Ovary (tissue), 9 donors: ENCODE data around the gene NCK1. TPM values are rescaled to one million over a fixed set of nuclear protein-coding genes. Genes with fewer than 3 reads are reported as not detected.

Source experiments
- DNase-seq, 5 donors: peaks; one replicate each; pipeline ENCODE4 v3.0.0-alpha.2; 2019 to 2020
- H3K27ac ChIP-seq, 2 donors: fragments of 200-600 bp; one replicate each; pipeline versions ENCODE4 v1.5.1 to v1.8.0; 2019 to 2022
- H3K27me3 ChIP-seq: fragments of 200-600 bp; one replicate; pipeline ENCODE4 v1.8.0; 2022
- H3K36me3 ChIP-seq: fragments of 200-600 bp; sonication (generic); one replicate; pipeline ENCODE4 v1.5.1; 2019
- H3K4me1 ChIP-seq: one replicate; pipeline ENCODE4 v1.8.1; 2013; ENCODE audit warnings: mild to moderate bottlenecking, moderate library complexity; ENCODE audit not compliant: insufficient read depth
- H3K4me3 ChIP-seq: fragments of 200-600 bp; sonication (generic); one replicate; pipeline ENCODE4 v1.5.1; 2017
- H3K9me3 ChIP-seq, 2 donors: fragments of 200-600 bp in 1 of 2; sonication (generic) in 1 of 2; one replicate each; pipeline versions ENCODE4 v1.5.1 to v1.8.1; 2013 to 2019; ENCODE audit warnings: mild to moderate bottlenecking in 1 of 2, moderate library complexity in 1 of 2
- EP300 ChIP-seq: sonication (generic); formaldehyde crosslinking; IDR thresholded peaks from one replicate; pipeline ENCODE4 v1.6.1; 2017; ENCODE audit warnings: antibody characterized with exemption
- POLR2A ChIP-seq: fragments of 450-650 bp; IDR thresholded peaks from one replicate; pipeline ENCODE4 v1.6.1; 2017; ENCODE audit warnings: antibody characterized with exemption, mild to moderate bottlenecking, moderate library complexity
- WGBS, 3 donors: extraction: QIAGEN DNeasy Blood & Tissue Kit in 1 of 3; methylation state at CpG; one replicate each; pipeline versions ENCODE4 v1.1.5 to v1.1.7; 2013 to 2017; 5-methylcytosine and 5-hydroxymethylcytosine counted together
- intact Hi-C, 4 donors: fragments of 100-400 bp; cut with DNase I; formaldehyde crosslinking; loops; one replicate each; pipeline versions ENCODE4 v1.11.0 to v1.15.1; 2022 to 2023
- polyA plus RNA-seq, 2 donors: library from polyadenylated mRNA; stranded (reverse); fragments of 200-250 nt in 1 of 2; fragments of 350-450 nt in 1 of 2; fragmentation: Illumina TruSeq in 1 of 2; extraction: RNeasy Lipid Tissue Mini Kit (QIAGEN cat#74804) in 1 of 2; gene quantifications; one replicate each; pipeline ENCODE4 v1.2.3, GENCODE V29; 2013 to 2014
- total RNA-seq, 7 donors: library from RNA; depleted of rRNA in 2 of 7; stranded (reverse); fragments of >200 nt in 2 of 7; fragmentation: NEBNext Ultra II Directional in 3 of 7; extraction: Animal tissue kit (Norgen Biotek cat#: 25700) in 3 of 7; gene quantifications; one replicate each; pipeline versions ENCODE4 v1.1.0 to v1.2.4, GENCODE V29; 2016 to 2023
- TF ChIP-seq, protein P1 (sequence below), 3 donors: fragments of 450-650 bp in 2 of 3; fragments of 200-600 bp in 1 of 3; IDR thresholded peaks; one replicate each; pipeline versions ENCODE4 v1.5.1 to v1.8.0; 2016 to 2022; ENCODE audit warnings: antibody characterized with exemption in 3 of 3, mild to moderate bottlenecking in 1 of 3
- donor health status: DM: no; HTN: no; CAD: no; lungs with moderate emphysema.
- donor health status: DM: no; HTN: no; CAD: no.
- donor health status: Bipolar disorder and iron deficiency.
- donor health status: DM: yes; HTN: yes; CAD: no.
- donor health status: DM: no; HTN: no; CAD: no.
- donor health status: DM: yes; HTN: yes; CAD: no.

Gene NCK1
- total and polyA plus RNA-seq, 9 donors: 27.6 to 49.4 (median 36.0) TPM

DNA sequence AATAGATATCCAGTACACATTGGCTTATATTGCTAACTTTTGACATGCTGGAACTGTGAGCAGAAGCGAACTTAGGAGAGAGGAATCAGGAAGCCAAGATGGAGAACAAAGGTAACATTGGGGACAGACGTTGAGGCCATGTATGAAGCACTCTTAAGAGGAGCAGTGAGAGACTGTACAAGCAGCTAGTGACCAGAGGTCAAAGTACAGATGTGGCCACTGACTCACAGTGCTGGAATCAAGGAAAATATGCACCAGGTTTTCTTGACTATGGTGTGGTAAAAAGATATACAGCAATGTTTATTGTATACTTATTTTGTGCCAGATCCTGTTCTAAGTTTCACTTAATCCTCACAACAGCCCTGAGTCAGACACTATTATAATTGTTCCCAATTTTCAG lies 93.8 kb downstream of the NCK1 start:
- H3K9me3 ChIP-seq: no peaks in the 10 kb centered on the region
- WGBS, 3 donors: 60 to 65% (median 61%) methylated on average over 2 of the region's 2 CpGs
- H3K4me3 ChIP-seq: no peak overlapping the region
- H3K4me1 ChIP-seq: no peaks in the 10 kb centered on the region
- no peak for DNase-seq
- intact Hi-C loops: no loop called here
- TF ChIP-seq POLR2A (no peak), EP300 (no peak)
- TF ChIP-seq, protein P1, sequence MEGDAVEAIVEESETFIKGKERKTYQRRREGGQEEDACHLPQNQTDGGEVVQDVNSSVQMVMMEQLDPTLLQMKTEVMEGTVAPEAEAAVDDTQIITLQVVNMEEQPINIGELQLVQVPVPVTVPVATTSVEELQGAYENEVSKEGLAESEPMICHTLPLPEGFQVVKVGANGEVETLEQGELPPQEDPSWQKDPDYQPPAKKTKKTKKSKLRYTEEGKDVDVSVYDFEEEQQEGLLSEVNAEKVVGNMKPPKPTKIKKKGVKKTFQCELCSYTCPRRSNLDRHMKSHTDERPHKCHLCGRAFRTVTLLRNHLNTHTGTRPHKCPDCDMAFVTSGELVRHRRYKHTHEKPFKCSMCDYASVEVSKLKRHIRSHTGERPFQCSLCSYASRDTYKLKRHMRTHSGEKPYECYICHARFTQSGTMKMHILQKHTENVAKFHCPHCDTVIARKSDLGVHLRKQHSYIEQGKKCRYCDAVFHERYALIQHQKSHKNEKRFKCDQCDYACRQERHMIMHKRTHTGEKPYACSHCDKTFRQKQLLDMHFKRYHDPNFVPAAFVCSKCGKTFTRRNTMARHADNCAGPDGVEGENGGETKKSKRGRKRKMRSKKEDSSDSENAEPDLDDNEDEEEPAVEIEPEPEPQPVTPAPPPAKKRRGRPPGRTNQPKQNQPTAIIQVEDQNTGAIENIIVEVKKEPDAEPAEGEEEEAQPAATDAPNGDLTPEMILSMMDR (IDR thresholded peaks at IDR 0.05): no peak
- no peaks in the 10 kb centered on the region for H3K36me3 ChIP-seq
- H3K27ac ChIP-seq: no peak overlapping the region
- H3K27me3 ChIP-seq: no peaks in the 10 kb centered on the region

DNA sequence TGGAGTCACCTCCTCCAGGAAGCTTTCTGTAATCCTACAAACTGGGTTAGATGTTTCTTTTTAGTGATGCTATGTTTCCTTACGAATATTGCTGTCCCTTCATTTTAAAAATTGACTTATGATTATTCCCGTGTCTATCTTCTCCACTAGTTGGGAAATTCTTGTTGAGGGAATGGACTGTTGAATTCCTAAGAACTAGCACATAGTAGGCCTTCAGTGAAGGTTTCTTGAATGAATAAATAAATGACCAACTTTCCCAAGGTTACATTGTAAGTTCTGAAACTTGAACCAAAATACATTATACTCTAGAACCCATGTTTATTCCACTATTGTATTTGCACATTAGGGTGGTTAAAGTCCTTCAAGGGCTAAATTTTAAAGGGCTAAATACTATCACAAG lies 95.0 kb downstream of the NCK1 start:
- intact Hi-C loops: no loop called here

DNA sequence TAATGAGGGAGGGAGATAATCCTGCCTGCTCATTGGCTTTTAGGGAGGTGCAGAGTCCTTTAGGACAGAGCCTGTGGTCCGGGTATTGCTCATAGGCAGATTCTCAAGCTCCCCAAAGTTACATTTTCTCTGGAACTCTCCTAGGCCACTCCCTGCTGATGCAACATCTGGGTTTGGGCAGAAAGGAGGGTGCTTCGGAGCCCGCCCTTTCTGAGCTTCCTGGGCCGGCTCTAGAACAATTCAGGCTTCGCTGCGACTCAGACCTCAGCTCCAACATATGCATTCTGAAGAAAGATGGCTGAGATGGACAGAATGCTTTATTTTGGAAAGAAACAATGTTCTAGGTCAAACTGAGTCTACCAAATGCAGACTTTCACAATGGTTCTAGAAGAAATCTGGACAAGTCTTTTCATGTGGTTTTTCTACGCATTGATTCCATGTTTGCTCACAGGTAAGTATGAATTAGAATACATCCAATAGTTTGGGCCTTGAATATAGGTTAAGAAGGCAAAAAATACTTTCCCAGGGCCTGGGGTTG lies 95.8 kb downstream of the NCK1 start, which contains the start of gene IL20RB:
Gene IL20RB, plus strand, starts transcription at position 233 of the 538 bp plus-strand sequence. Its CDS starts 131 bp downstream, at position 364.
- Histone ChIP-seq H3K36me3 (no peaks in the 10 kb centered on the region), H3K4me1 (no peaks in the 10 kb centered on the region), H3K9me3 (no peaks in the 10 kb centered on the region), H3K27ac (no peak within 1 kb of the TSS), H3K27me3 (no peaks in the 10 kb centered on the region), H3K4me3 (no peak within 1 kb of the TSS)
- 86 to 95% (median 94%) methylated on average over 7 of the region's 7 CpGs for WGBS, 3 donors
- no peak for TF ChIP-seq POLR2A
- no peak for TF ChIP-seq EP300
- TF ChIP-seq, protein P1 (IDR thresholded peaks at IDR 0.05): no peak
- no peak for DNase-seq
- intact Hi-C loops: no loop called here

More for the DNA sequence above, 95.0 kb downstream of the NCK1 start:
- 96 to 98% (median 98%) methylated on average over 2 of the region's 2 CpGs for WGBS, 3 donors
- H3K36me3 ChIP-seq: no peaks in the 10 kb centered on the region
- no peaks in the 10 kb centered on the region for H3K27me3 ChIP-seq
- TF ChIP-seq POLR2A: no peak
- H3K27ac ChIP-seq: no peak overlapping the region
- no peak for DNase-seq
- no peaks in the 10 kb centered on the region for H3K4me1 ChIP-seq
- H3K9me3 ChIP-seq: no peaks in the 10 kb centered on the region
- no peak overlapping the region for H3K4me3 ChIP-seq

DNA sequence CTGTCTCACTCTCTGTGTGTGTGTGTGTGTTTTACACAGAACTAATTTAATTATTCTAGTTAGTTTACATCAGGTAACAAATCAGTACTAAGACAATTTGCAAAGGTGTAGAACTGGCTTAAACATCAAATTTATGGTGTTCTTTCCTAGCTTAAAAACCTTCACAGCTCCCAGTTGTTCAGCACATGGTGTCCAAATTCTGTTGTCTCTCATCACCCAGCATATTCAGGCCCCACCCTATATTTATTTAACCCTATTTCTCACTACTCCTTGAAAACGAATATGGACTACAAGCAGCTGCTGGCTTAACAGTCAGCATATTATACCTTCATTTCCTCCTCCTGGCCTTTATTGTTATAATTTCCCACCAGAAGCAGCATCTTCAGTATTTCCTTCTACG lies 96.9 kb downstream of the NCK1 start:
- TF ChIP-seq EP300: no peak
- TF ChIP-seq, protein P1 (IDR thresholded peaks at IDR 0.05): no peak
- no peak for TF ChIP-seq POLR2A
- H3K4me1 ChIP-seq: no peaks in the 10 kb centered on the region
- H3K36me3 ChIP-seq: no peaks in the 10 kb centered on the region
- DNase-seq: no peak
- intact Hi-C loops: no loop called here
- no peaks in the 10 kb centered on the region for H3K9me3 ChIP-seq
- no peaks in the 10 kb centered on the region for H3K27me3 ChIP-seq
- no peak overlapping the region for H3K4me3 ChIP-seq
- H3K27ac ChIP-seq: no peak overlapping the region
- 60 to 81% (median 75%) methylated on average over 2 of the region's 2 CpGs for WGBS, 3 donors

DNA sequence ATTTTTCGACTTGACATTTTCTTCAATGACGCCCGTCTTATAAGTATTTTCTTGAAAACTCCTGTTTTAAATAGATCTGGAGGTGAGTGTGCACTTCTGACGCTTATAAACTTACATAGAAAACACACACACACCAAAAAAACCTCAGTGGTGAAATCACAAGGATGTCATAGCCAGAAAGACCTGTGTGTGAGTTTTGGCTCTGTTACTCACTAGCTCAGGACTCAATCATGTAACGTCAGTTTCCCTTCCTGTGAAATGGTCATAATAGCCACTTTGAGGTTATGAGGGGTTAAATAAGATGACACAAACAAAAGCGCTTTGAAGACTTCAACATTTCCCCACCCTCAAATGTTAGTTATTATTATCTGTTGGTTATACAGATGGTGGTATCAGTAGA lies 97.6 kb downstream of the NCK1 start:
- no peaks in the 10 kb centered on the region for H3K4me1 ChIP-seq
- intact Hi-C loops: no loop called here
- H3K9me3 ChIP-seq: no peaks in the 10 kb centered on the region
- TF ChIP-seq POLR2A (no peak), EP300 (no peak)
- TF ChIP-seq, protein P1 (IDR thresholded peaks at IDR 0.05): no peak
- no peak overlapping the region for H3K4me3 ChIP-seq
- no peaks in the 10 kb centered on the region for H3K27me3 ChIP-seq
- H3K36me3 ChIP-seq: no peaks in the 10 kb centered on the region
- no peak for DNase-seq
- WGBS, 3 donors: 95 to 96% (median 95%) methylated on average over 6 of the region's 6 CpGs
- no peak overlapping the region for H3K27ac ChIP-seq
